HG03025 (cell line): ENCODE results near the gene AGBL1.
"Not testable (repeated sequence)": the region's sequence is repeated elsewhere in the genome, so short reads cannot be mapped to it uniquely, and the experiment has no call there.

Experiments used
- ATAC-seq: cut with Tn5 transposase; IDR thresholded peaks from one replicate; pipeline ENCODE4 v1.9.1; 2021; ENCODE audit warnings: mild to moderate bottlenecking, moderate library complexity; ENCODE audit not compliant: unreplicated experiment, low FRiP score

Gene AGBL1

DNA sequence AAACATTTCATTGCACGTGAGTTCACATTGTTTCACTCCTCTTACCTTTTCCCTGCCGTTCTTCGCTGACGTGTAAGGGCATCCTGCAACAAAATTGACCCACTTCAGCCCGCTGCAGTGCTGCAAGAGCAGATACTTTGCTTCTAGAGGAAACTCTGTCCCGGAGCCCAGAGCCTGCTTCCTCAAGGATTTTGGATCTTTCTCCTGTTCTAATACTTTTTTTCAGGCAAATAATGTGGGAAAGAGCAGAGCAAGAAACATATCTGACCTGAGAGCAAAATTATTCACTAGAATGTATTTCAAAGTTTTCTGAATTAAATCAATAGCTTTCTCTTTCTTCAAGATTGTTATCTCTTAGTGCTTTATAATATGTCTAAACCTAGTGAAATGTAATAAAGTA, 303.9 kb downstream of the AGBL1 start:
- ATAC-seq, result no peak

DNA sequence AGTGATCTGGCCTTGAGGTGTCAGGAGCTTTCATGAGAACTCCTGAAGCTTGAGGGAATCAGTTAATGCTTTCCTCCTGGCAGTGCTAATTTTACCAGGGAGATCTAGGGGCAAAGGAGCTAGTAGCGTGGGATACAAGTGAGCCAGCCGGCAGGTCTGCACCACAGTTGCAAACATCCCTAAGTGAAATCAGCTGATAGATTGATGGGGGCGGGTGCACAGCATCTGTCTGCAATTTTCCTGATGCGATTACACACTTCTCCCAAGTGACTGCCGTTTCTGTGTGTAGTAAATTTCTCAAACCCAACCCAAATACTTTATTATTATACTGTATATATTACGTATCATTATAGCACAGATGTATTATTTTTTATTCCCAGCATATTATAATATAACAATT, 304.5 kb downstream of the AGBL1 start:
- ATAC-seq, result no peak

DNA sequence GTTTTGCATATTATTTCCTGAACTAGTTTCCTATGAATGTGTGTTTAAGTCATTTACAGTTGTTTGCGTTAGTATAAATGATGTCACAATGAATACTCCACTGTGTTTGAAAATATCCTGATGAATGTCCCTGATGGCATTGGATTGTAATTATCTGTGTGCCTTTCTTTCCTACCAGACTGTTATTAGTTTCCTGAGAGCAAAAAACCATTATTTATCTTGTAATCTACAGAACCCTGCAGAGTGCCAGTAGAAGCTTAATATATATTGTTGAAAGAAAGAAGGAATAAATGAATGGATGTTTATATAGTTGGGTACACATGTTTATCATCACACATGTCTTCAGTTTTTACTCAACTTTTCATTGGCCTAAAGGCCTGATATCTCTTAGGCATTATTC, 312.6 kb downstream of the AGBL1 start:
- ATAC-seq, result no peak

DNA sequence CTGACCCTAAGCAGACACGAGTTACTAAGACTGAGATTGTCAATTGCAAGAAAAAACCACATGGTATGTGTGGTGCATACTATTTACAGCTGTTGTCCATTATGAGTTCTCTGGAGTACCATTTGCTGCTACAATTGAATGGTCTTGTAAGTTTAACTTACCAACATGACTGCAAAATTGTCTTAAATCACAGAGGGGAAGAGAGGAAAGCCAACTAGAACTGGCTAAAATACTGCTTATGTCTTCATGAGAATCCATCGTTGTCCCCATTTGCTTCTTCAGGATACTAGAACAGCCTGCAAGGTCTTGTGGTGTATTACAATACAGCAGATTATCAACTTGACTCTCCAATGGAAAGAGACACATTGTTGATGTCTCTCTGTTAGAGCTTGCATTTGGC, 313.2 kb downstream of the AGBL1 start:
- no peak for ATAC-seq

DNA sequence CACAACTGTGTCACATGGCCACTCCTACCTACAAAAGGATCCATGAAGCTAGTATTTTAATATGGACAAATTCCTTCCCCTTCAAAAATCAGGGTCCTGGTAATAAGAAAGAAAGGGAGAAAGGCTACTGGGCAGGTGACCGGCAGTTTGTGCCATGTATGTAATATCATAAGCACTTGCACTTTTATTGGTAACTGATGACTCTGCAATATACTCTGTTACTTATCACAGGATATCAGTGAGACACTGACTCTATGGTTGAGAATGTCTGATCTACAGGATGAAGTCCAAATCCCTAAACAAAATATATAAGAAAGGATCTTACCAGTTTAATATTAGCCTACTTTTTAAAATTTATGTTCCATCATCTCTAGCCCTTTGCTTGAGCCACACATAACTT, 315.2 kb downstream of the AGBL1 start:
- ATAC-seq, result no peak

DNA sequence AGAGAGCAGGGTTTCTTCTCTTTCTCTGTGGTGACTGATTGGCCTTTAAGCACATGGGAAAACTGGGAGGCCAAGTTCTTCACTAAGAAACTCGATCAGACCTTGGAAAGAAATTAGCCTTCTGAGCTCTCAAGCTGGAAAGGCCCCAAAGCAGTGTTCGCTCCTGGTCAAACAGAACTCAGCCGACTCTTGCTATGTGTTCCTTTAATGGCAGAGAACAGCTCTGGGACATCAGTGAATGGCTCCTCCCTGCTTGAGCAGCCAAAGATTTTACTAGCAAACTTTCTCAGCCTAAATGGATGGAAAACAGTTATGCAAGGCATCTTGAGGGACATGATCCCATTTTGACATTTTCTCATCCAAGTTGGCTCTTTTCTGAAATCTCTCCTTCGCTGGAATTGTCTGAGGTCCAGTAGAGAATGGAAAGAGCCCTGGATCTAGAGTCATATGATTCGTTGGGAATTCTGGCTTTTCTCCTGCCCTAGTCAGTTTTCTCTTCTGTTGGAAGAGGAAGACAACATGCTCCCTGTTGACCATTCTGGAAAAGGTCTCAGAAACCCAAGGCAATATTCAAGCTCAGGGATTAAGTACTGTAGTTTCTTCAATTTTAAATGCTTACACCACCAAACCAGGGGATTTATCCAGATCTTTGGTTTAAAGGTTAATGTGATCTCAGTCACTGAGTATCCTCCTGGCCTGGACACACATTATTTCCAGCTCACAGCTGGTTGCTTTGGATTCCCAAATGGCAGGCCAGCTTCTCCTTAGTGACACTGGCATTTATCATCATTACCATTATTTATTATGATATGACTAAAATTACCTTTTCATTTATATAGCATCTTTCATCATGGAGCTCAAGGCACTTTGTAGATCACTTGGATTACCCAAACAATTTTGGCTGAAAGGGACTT, 319.6 kb downstream of the AGBL1 start:
- no peak for ATAC-seq

DNA sequence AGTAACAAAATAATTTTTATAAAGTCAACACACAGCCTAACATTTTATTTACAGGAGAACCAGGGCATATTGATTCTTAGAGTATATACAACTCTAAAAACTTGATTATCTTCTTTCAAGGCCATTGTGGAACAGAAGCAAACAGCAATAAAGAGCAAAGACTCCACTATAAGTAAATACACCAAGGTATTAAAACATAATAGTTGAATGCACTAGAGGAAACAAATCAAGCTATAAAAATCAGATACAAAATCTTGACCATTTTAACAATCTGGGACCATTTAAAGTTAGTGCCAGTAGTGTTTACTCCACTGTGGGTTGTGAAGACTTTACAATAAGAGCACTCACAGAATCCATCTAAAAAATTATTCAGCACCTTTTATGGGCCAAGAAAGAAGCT, 323.6 kb downstream of the AGBL1 start:
- ATAC-seq, result no peak

DNA sequence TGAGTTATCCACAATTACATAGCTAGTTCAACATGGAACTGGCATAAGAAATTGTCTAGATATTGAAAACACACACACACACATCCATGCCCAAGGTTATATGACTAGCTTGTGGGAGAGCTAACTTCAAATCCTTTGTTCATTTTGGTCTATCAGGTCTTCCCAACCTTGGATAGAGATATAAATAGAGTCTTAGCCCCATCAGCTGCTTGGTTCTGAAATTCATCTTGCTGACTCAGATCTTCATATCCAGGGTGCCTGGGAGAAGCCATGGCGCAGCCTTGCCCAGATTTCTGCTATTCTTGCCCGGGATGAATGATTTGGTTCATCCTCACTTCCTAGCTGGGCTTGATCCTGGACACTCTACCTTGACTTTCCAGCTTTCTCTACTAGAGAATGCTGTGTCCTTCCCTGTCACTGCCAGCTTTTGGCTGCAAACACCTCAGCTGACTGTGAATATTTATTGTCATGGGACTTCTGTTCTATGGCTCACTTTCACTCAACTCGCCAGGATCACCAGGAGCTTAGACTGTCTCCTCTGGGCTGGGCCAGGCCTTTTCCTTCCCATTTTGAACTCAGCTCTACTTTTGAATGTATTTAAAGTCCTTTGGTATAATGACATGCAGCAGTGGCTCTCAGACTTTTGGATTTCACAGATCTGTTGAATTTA, 324.4 kb downstream of the AGBL1 start:
- ATAC-seq, result no peak

DNA sequence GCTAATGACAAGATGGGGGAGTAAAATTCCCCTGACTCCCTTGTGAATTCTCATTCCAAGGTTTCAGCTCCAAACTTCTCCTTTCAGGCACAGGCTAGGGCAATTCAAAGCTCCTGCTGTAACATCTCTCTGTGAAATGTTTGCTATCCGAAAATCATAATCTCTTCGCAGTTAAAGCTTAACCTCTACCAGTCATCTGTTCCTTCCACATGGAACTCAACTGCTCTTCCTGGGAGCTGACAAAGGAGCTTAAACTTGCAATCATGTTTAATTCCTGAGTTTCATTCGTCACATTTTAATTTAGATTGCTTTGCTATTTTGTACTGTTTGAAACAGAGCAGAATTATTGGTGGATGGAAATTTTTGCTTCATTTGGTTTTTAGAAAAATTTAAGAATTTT, 328.6 kb downstream of the AGBL1 start:
- no peak for ATAC-seq

DNA sequence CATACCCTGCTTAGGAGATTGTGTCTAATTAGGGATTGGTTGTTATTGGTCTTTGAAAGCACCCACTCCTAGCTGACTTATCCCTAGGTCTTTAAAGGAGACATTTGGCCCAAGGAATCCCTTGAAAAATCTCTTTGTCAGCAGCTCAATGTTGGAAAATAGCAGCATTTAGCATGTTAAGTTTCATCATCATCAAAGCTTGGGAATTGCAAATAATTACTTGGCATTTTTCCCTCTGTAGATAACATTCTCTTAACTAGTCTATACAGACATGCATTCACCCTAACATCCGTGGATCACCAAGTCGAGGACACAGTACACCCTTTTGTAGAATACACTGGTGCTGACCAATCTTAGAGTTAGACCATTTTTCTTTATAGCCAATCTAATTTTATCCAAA, 332.2 kb downstream of the AGBL1 start:
- ATAC-seq, result no peak

DNA sequence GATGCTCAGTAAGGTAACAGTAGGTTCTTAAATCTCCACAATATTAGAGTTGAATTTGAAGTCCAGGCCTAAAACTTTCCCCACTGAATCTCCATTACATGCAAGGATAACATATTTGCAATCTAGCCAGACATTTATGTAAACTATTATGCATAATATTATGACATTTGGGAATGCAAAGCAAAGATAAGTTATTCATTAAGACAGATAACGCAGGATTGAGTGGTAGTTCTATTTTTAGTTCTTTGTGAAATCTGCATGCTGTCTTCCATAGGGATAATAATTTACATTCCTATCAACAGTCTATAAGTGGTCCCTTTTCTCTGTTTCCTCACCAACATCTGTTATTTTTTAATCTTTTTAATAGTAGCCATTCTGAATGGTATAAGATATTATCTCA, 333.5 kb downstream of the AGBL1 start:
- ATAC-seq, result no peak

DNA sequence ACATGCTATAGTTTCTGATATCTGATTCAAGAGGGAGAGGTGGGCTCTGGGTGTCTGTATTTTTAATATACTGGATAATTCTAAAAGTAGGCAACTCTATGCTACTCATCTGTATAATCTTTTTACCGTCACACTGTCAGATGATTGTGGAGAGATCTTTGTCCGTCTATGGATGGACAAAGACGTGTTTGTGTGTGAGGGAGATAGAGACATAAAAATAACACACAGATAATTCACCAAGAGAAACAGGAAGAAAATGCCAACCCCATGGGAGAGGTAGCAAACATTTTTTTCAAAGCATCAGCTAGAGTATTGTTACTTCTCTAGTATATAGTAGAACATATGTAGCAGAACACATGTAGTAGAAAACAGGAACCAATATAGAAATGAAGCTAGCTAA, 346.1 kb downstream of the AGBL1 start:
- no peak for ATAC-seq

DNA sequence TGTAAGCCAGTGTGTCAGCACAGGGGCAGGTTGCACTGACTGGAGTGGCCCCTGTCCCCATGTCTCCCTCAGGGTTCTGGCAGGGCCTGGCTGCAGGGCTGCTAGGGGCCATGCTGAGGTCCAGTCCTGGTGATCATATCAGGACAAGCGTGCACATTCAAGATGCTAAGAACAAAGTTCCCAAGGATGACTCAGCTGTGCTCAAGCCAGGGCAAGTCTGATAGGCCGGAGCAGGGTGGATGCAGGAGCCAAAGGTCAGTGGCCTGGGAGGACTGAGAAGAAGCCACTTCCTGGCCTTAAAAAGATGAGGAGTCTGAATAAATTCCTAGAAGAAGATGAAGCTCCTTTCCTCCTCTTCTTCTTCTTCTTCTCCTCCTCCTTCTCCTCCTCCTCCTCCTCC, 353.2 kb downstream of the AGBL1 start:
- no peak for ATAC-seq

DNA sequence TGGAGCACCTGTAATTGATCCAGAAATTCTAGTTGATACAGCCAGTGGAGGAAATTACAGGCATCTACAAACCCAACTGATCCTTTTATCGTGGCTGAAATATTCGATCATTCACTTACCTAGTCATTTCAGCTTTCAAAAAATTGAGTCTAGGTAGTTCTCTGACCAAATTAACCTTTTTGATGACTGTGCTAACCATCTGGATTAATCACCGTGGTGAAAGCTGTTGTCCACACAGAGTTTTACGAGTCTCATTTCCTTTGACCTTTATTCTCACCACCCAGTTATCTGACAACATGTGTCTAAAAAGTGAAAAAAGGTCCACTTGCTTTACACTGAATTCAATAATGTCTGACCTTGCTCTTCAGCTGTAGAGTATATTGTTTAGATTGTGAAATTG, 354.3 kb downstream of the AGBL1 start:
- ATAC-seq, result no peak

DNA sequence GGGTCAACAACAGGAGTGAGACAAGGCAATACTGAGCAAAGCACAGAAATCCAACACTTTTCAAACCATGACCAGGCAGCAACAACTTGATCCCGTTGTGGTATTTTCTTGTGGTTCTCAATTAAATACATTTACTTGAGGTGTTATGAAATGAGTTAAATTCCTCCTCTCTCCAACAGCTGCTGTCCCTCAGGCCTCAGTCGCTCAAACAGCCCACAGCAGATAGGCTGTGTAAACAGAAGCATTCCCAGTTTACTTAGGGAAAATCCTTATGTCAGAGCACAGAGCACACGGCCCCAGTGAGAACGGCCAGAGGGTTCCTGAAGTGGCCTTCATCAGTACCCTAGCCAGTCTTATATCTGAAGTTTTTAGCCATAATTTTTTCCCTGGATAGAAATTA, 359.9 kb downstream of the AGBL1 start:
- no peak for ATAC-seq

DNA sequence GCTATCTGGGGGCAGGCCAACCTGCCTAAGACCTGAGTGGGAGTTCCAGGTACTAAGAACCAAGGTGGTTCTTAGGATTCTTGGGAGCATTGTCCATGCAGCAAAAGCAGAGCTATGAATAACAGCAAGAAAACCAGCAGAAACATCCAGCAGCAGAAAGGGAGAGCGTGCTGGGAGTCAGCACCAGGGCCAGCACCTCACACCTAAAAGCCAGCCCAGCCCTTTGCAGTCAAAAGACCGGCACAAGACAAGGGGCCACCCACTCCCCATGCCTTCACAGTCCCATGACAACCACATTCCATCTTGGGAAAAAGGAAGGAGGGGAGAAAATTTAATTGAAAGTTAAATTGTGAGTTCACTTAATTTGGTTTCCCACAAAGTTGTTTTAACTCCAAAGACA, 364.9 kb downstream of the AGBL1 start:
- ATAC-seq, result no peak

DNA sequence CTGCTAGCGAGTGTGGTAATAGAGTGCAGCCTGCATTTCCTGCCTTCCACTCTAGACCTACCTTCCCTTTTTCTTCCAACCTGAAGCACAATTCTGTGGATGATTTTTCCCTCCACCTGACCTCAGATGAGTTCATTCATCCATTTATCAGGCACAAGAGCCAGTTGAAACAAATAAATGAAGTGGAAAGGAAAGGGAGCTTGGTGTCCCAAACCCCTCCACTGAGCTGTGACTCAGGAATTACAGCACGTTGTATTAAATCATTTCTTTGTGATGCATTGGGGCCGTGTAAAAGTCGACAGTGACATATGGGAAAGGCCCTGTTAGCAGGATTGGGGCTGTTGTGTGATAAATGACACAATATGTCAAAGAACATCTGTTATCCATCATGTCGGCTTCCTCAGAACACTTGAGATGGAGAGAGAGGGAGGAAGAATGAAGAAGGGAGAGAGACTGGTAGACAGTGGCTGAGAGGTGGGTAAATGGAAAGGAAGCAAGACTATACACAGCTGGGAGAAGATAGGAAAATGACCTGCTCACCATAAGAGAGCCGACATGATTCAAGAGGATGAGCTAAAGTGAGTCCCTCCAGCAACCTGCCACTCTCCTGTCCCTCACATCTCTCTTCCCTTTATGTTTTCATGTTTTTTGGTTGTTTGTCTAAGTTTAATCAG, 366.0 kb downstream of the AGBL1 start:
- ATAC-seq, result no peak

DNA sequence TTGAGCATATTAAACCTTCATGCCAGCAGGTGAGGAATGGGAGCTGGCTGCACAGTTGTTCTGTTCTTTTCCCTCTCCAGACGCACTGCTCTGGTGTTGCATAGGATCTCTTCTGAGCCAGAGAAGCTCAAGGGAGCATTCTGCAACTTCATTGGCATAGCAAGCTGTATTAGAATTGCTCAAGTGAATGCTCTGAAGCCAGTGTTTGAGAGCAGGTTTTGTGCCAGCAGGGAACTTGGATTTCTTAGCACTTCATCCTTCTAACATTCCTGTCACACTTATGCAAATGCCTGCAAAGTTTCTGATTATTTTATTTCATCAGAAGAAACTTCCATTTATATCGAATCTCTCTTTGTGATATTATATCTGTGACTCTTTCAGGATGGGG, 366.6 kb downstream of the AGBL1 start:
- ATAC-seq, result no peak

DNA sequence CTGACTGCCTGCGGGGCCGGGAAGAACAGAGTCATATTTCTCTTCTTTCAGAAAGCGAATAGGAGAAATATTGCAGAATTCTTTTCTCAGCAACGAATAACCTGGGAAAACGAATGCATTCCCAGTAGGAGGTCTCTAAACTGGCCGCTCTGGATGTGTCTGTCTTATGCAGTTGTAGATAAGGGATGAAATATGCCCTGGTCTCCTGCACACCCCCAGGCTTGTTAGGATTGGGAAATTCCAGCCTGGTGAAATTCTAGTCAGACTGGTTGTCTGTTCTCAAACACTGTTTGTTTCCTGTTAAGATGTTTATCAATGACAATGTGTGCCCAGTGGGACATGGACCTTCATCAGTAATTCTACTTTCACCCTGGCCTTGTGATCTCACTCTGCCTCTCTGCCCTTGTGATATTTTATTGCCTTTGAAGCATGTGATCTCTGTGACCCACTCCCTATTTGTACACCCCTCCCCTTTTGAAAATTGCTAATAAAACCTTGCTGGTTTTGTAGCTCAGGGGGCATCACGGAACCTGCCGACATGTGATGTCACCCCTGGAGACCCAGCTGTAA, 385.9 kb downstream of the AGBL1 start:
- ATAC-seq, result not testable (repeated sequence)

DNA sequence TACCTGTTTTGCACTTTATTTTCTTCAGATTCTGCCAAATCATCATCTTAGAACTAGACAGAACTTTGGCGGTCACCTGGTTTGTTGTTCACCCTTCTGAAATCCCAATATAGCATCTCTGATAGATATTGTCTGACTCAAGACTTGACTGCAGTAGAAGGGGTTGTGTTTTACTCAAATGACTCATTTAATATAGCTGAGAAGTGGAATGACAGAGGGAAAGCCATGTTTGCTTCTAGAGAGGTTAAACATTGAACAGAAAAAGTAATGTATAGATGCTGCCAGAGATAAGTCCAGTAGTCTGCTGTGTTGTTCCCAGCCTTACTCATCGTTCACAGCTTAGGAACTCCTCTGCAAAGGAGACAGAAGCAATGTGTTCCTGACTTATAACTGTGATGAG, 402.0 kb downstream of the AGBL1 start:
- ATAC-seq, result no peak

DNA sequence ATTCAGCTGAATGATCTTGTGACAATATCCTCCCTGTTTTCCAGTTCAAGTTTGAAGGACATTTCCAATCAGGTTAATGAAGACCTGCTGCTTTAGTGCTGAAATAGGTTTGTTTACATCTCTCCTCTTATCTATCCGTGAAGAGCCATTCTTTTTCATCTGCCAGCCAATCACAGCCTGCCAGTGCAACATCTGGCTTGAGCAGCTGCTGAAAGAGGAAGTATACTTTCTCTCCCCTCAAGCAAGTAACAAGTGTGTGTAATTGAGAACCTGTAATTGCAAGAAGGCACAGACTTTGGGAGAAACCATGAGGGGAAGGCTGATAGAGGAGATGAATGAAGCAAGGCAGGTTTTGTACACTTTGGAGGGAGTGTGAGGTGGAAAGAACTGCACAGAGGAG, 404.3 kb downstream of the AGBL1 start:
- ATAC-seq, result no peak
